Neural cell (in vitro differentiated cells): ENCODE measurements around the gene PCNX1. TPM values are rescaled to one million over a fixed set of nuclear protein-coding genes. Genes with fewer than 3 reads are reported as not detected.

ENCODE experiments used
- H2AFZ ChIP-seq: fragments of 200-600, 300-800 bp; sonication (generic), shearing (Covaris generic); 2 replicates; pipeline ENCODE4 v1.6.0; 2014; ENCODE audit warnings: low read depth, mild to moderate bottlenecking, antibody characterized with exemption, low read length, moderate library complexity
- H3F3A ChIP-seq: fragments of 200-600 bp; shearing (Covaris generic); 2 replicates; pipeline ENCODE4 v1.6.1; 2016; ENCODE audit warnings: mild to moderate bottlenecking, moderate library complexity, mixed read lengths, antibody characterized with exemption, low read length; ENCODE audit not compliant: insufficient read depth, poor library complexity, severe bottlenecking
- H3K27ac ChIP-seq: fragments of 200-600, 300-800 bp; sonication (generic), shearing (Covaris generic); 2 replicates; pipeline ENCODE4 v1.5.1; 2014; ENCODE audit warnings: mild to moderate bottlenecking, low read length, moderate library complexity
- H3K27me3 ChIP-seq: fragments of 300-800, 200-600 bp; sonication (generic), shearing (Covaris generic); 2 replicates; pipeline ENCODE4 v1.6.0; 2014; ENCODE audit warnings: mild to moderate bottlenecking, low read depth, low read length, moderate library complexity; ENCODE audit not compliant: insufficient read depth
- H3K36me3 ChIP-seq: fragments of 300-800, 200-600 bp; sonication (generic), shearing (Covaris generic); 2 replicates; pipeline ENCODE4 v1.5.1; 2014; ENCODE audit warnings: mild to moderate bottlenecking, antibody characterized with exemption, low read length, moderate library complexity; ENCODE audit not compliant: insufficient read depth
- H3K4me2 ChIP-seq: fragments of 300-800, 200-600 bp; sonication (generic), shearing (Covaris generic); 2 replicates; pipeline ENCODE4 v1.6.0; 2014; ENCODE audit warnings: mild to moderate bottlenecking, low read length
- H3K4me3 ChIP-seq: fragments of 300-800, 200-600 bp; sonication (generic), shearing (Covaris generic); 2 replicates; pipeline ENCODE4 v1.5.1; 2014; ENCODE audit warnings: mild to moderate bottlenecking, low read length, moderate library complexity
- H3K79me2 ChIP-seq: fragments of 200-600 bp; shearing (Covaris generic); replicated peaks from 2 replicates; pipeline ENCODE4 v1.6.0; 2014; ENCODE audit warnings: mild to moderate bottlenecking, low read length, moderate library complexity; ENCODE audit not compliant: insufficient read depth
- H3K9ac ChIP-seq: fragments of 300-800, 200-600 bp; sonication (generic), shearing (Covaris generic); 2 replicates; pipeline ENCODE4 v1.6.1; 2016; ENCODE audit warnings: mild to moderate bottlenecking, low read length, mixed read lengths
- H3K9me2 ChIP-seq: fragments of 200-600 bp; shearing (Covaris generic); 2 replicates; pipeline ENCODE4 v1.6.1; 2016; ENCODE audit warnings: mild to moderate bottlenecking, low read length, mixed read lengths; ENCODE audit not compliant: insufficient read depth
- H3K9me3 ChIP-seq: fragments of 200-600, 300-800 bp; sonication (generic), shearing (Covaris generic); 2 replicates; pipeline ENCODE4 v1.6.1; 2016; ENCODE audit warnings: mild to moderate bottlenecking, mixed run types, low read length, moderate library complexity, mixed read lengths
- H4K20me1 ChIP-seq: fragments of 200-600 bp; shearing (Covaris generic); 2 replicates; pipeline ENCODE4 v1.6.1; 2016; ENCODE audit warnings: mild to moderate bottlenecking, mixed run types; ENCODE audit not compliant: insufficient read depth
- EP300 ChIP-seq: fragments of 450-650 bp; conservative IDR thresholded peaks from 2 replicates; pipeline ENCODE4 v1.6.1; 2014; ENCODE audit warnings: antibody characterized with exemption, mild to moderate bottlenecking, moderate library complexity; ENCODE audit not compliant: poor library complexity, severe bottlenecking
- EZH2 ChIP-seq: fragments of 200-600, 300-800 bp; shearing (Covaris generic), sonication (generic); IDR thresholded peaks from 2 replicates; pipeline ENCODE4 v1.6.1; 2014; ENCODE audit warnings: antibody characterized with exemption, low read length, borderline replicate concordance, mild to moderate bottlenecking; ENCODE audit not compliant: insufficient read depth, poor library complexity, severe bottlenecking
- MXI1 ChIP-seq: fragments of 450-650 bp; conservative IDR thresholded peaks from 2 replicates; pipeline ENCODE4 v1.6.1; 2014; ENCODE audit warnings: antibody characterized with exemption, mild to moderate bottlenecking; ENCODE audit not compliant: poor library complexity, severe bottlenecking
- POLR2AphosphoS5 ChIP-seq: IDR thresholded peaks from 2 replicates; pipeline ENCODE4 v1.6.1; 2012
- RAD21 ChIP-seq: fragments of 450-650 bp; conservative IDR thresholded peaks from 2 replicates; pipeline ENCODE4 v1.6.1; 2014; ENCODE audit warnings: antibody characterized with exemption, mild to moderate bottlenecking, moderate library complexity
- SMC3 ChIP-seq: fragments of 450-650 bp; conservative IDR thresholded peaks from 2 replicates; pipeline ENCODE4 v1.6.1; 2014; ENCODE audit warnings: antibody characterized with exemption, mild to moderate bottlenecking, moderate library complexity; ENCODE audit not compliant: poor library complexity
- TAF1 ChIP-seq: IDR thresholded peaks from 2 replicates; pipeline ENCODE4 v1.6.1; 2012; ENCODE audit warnings: low read depth
- polyA plus RNA-seq: library from polyadenylated mRNA; depleted of rRNA; stranded (reverse); fragments of >200 nt; gene quantifications from 2 replicates; pipeline ENCODE4 v1.2.3, GENCODE V29; 2014
- TF ChIP-seq, protein P1 (sequence below): IDR thresholded peaks from 2 replicates; pipeline ENCODE4 v1.6.1; 2012; ENCODE audit warnings: borderline replicate concordance
- TF ChIP-seq, protein P2 (sequence below): fragments of 450-650 bp; IDR thresholded peaks from 2 replicates; pipeline ENCODE4 v1.5.1; 2014; ENCODE audit warnings: antibody characterized with exemption, mild to moderate bottlenecking, moderate library complexity; ENCODE audit not compliant: poor library complexity, severe bottlenecking

PCNX1 gene
- polyA plus RNA-seq, 1 donor from 2014 or later: 23.7 TPM

- Histone ChIP-seq H2AFZ (no peak overlapping the region), H3K4me2 (no peak overlapping the region), H3K9ac (no peak overlapping the region), H4K20me1 (no peaks in the 10 kb centered on the region), H3F3A (no peaks in the 10 kb centered on the region), H3K4me3 (no peak overlapping the region), H3K36me3 (peaks cover 7% of the 10 kb centered on the region), H3K79me2 (peaks cover 26% of the 10 kb centered on the region), H3K9me2 (no peaks in the 10 kb centered on the region), H3K27ac (no peak overlapping the region), H3K27me3 (no peaks in the 10 kb centered on the region), H3K9me3 (peaks cover 7% of the 10 kb centered on the region)
- TF ChIP-seq TAF1: no peak
Observed at GRCh38 chr14:70947739-70948138, 40.5 kb downstream of the PCNX1 start.

- Histone ChIP-seq H3K36me3 (peaks cover 7% of the 10 kb centered on the region), H3K9ac (no peak overlapping the region), H3K9me3 (no peaks in the 10 kb centered on the region), H3K27me3 (no peaks in the 10 kb centered on the region), H3K79me2 (peaks cover 5% of the 10 kb centered on the region), H3F3A (no peaks in the 10 kb centered on the region), H3K4me2 (no peak overlapping the region), H3K4me3 (no peak overlapping the region), H2AFZ (no peak overlapping the region), H4K20me1 (no peaks in the 10 kb centered on the region), H3K9me2 (no peaks in the 10 kb centered on the region), H3K27ac (no peak overlapping the region)
- TF ChIP-seq SMC3: no peak
Observed at GRCh38 chr14:70952485-70952884, 45.2 kb downstream of the PCNX1 start.

DNA sequence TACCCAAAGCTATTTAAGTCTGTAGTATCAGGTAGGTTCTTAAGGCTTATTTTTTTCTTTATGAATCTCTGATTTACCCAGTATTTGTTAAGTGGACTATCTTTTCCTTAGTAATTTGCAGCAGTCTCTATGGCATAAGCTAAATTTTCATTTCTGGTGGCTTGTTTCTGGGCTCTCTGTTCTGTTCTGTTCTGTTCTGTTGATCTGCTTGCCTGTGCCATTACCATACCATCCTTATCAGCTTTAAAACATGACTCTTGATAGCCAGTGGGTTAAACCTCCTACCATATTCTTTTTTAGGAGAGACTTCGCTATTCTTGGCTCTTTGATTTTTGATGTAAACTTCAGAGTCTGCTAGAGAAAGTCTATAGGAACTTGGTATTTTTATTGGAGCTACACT lies 46.8 kb downstream of the PCNX1 start:
- no peak overlapping the region for H3K9ac ChIP-seq
- peaks cover 8% of the 10 kb centered on the region for H3K79me2 ChIP-seq
- H3K36me3 ChIP-seq: peaks cover 3% of the 10 kb centered on the region
- no peaks in the 10 kb centered on the region for H4K20me1 ChIP-seq
- no peaks in the 10 kb centered on the region for H3K9me3 ChIP-seq
- H3K27me3 ChIP-seq: no peaks in the 10 kb centered on the region
- H3K4me2 ChIP-seq: no peak overlapping the region
- H3K9me2 ChIP-seq: no peaks in the 10 kb centered on the region
- no peaks in the 10 kb centered on the region for H3F3A ChIP-seq
- no peak overlapping the region for H2AFZ ChIP-seq
- H3K27ac ChIP-seq: no peak overlapping the region
- TF ChIP-seq POLR2AphosphoS5 (no peak), EP300 (no peak), SMC3 (no peak), RAD21 (no peak), EZH2 (no peak), MXI1 (no peak)
- TF ChIP-seq, protein P1, sequence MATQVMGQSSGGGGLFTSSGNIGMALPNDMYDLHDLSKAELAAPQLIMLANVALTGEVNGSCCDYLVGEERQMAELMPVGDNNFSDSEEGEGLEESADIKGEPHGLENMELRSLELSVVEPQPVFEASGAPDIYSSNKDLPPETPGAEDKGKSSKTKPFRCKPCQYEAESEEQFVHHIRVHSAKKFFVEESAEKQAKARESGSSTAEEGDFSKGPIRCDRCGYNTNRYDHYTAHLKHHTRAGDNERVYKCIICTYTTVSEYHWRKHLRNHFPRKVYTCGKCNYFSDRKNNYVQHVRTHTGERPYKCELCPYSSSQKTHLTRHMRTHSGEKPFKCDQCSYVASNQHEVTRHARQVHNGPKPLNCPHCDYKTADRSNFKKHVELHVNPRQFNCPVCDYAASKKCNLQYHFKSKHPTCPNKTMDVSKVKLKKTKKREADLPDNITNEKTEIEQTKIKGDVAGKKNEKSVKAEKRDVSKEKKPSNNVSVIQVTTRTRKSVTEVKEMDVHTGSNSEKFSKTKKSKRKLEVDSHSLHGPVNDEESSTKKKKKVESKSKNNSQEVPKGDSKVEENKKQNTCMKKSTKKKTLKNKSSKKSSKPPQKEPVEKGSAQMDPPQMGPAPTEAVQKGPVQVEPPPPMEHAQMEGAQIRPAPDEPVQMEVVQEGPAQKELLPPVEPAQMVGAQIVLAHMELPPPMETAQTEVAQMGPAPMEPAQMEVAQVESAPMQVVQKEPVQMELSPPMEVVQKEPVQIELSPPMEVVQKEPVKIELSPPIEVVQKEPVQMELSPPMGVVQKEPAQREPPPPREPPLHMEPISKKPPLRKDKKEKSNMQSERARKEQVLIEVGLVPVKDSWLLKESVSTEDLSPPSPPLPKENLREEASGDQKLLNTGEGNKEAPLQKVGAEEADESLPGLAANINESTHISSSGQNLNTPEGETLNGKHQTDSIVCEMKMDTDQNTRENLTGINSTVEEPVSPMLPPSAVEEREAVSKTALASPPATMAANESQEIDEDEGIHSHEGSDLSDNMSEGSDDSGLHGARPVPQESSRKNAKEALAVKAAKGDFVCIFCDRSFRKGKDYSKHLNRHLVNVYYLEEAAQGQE: no peak
- TF ChIP-seq, protein P2, sequence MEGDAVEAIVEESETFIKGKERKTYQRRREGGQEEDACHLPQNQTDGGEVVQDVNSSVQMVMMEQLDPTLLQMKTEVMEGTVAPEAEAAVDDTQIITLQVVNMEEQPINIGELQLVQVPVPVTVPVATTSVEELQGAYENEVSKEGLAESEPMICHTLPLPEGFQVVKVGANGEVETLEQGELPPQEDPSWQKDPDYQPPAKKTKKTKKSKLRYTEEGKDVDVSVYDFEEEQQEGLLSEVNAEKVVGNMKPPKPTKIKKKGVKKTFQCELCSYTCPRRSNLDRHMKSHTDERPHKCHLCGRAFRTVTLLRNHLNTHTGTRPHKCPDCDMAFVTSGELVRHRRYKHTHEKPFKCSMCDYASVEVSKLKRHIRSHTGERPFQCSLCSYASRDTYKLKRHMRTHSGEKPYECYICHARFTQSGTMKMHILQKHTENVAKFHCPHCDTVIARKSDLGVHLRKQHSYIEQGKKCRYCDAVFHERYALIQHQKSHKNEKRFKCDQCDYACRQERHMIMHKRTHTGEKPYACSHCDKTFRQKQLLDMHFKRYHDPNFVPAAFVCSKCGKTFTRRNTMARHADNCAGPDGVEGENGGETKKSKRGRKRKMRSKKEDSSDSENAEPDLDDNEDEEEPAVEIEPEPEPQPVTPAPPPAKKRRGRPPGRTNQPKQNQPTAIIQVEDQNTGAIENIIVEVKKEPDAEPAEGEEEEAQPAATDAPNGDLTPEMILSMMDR: no peak
- H3K4me3 ChIP-seq: no peak overlapping the region
